ENCODE results near the gene PNP. TPM values are rescaled to one million over a fixed set of nuclear protein-coding genes. Genes with fewer than 3 reads are reported as not detected.

The PNP gene
- total and polyA plus RNA-seq, 2 donors (not counting 3 experiments of a cell fraction or from before 2014, with no cell fraction given) = 245 to 271 TPM

DNA sequence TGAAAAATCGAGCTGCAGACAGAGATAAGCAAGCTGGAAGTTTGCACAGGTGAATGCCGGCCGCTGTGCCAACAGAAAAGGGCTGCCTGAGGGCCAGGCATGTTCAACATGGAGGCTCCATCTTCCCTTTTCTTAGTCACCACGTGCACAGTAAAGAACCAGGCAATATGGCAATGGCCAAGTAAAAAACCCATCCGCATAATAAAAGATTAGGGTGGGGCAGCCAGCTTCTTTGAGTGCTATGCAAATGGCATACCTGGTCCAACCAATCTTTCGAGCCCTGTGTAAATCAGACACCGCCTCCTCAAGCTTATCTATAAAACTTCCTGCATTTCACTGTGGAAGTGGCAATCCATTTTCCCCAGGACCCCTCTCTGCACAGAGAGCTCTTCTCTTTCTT, 16.7 kb downstream of the PNP start:
- Histone ChIP-seq H3K27me3 (ENCODE audit: control insufficient read depth in 2 of 2, insufficient read depth in 2 of 2, low read length in 2 of 2) (peaks cover 0 to 2% of the 10 kb centered on the region in 2 experiments), H4K20me1 (replicated peaks; ENCODE audit: control insufficient read depth, extremely low read depth, insufficient read depth, low read length) (no peaks in the 10 kb centered on the region), H3K4me2 (ENCODE audit: insufficient read depth, low read length) (no peak overlapping the region), H3K9me1 (replicated peaks; ENCODE audit: control insufficient read depth, extremely low read depth, insufficient read depth, low read length) (no peaks in the 10 kb centered on the region), H3K36me3 (ENCODE audit: control insufficient read depth in 2 of 2, extremely low read depth in 1 of 2, insufficient read depth in 2 of 2, low read length in 2 of 2) (no peaks in the 10 kb centered on the region), H3K4me3 (replicated peaks in 1 of 3; ENCODE audit: insufficient read depth in 1 of 3, low read depth in 1 of 3, low read length in 3 of 3) (no peak overlapping the region), H3K79me2 (ENCODE audit: control insufficient read depth, insufficient read depth, low read length) (no peaks in the 10 kb centered on the region), H3K4me1 (ENCODE audit: control insufficient read depth, extremely low read depth, insufficient read depth, low read length) (peaks cover 7% of the 10 kb centered on the region), H3K9me3 (replicated peaks; ENCODE audit: control insufficient read depth, insufficient read depth, low read length) (no peaks in the 10 kb centered on the region), H2AFZ (ENCODE audit: low read depth, low read length) (no peak overlapping the region), H3K9ac (replicated peaks; ENCODE audit: extremely low read depth, insufficient read depth, low read length) (no peak overlapping the region), H3K27ac (ENCODE audit: insufficient read depth, low read depth, low read length) (no peak overlapping the region)
- POLR2A ChIA-PET = no interaction called here
- DNase-seq (ENCODE audit: low read depth, low spot score) = no peak
- CTCF ChIA-PET = interaction anchor here (0.6 to 1.5 kb wide), 2 partner anchors 8 kb away, joined by 4 read pairs; no protein-coding TSS in a partner anchor
- no peak for TF ChIP-seq POLR2AphosphoS5 (IDR thresholded peaks at IDR 0.05; ENCODE audit: insufficient read depth, low read depth, low read length)
- TF ChIP-seq POLR2A (IDR thresholded peaks at IDR 0.05; ENCODE audit: low read depth, low read length) = no peak
- TF ChIP-seq JUN (IDR thresholded peaks at IDR 0.05; ENCODE audit: borderline replicate concordance, insufficient read depth, insufficient read length, low read depth) = no peak
- TF ChIP-seq, protein P1, sequence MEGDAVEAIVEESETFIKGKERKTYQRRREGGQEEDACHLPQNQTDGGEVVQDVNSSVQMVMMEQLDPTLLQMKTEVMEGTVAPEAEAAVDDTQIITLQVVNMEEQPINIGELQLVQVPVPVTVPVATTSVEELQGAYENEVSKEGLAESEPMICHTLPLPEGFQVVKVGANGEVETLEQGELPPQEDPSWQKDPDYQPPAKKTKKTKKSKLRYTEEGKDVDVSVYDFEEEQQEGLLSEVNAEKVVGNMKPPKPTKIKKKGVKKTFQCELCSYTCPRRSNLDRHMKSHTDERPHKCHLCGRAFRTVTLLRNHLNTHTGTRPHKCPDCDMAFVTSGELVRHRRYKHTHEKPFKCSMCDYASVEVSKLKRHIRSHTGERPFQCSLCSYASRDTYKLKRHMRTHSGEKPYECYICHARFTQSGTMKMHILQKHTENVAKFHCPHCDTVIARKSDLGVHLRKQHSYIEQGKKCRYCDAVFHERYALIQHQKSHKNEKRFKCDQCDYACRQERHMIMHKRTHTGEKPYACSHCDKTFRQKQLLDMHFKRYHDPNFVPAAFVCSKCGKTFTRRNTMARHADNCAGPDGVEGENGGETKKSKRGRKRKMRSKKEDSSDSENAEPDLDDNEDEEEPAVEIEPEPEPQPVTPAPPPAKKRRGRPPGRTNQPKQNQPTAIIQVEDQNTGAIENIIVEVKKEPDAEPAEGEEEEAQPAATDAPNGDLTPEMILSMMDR (IDR thresholded peaks at IDR 0.05; ENCODE audit: extremely low read depth in 1 of 2, insufficient read depth in 1 of 2, low read depth in 1 of 2, low read length in 2 of 2) = no peak
- no peak for TF ChIP-seq GATA2 (IDR thresholded peaks at IDR 0.05; ENCODE audit: insufficient read depth, insufficient read length, low read depth, low read length)
- TF ChIP-seq MYC (IDR thresholded peaks at IDR 0.05; ENCODE audit: low read depth, low read length) = no peak
- TF ChIP-seq EZH2 (IDR thresholded peaks at IDR 0.05; ENCODE audit: borderline replicate concordance, low read depth, low read length, severe bottlenecking) = no peak
- no peak for TF ChIP-seq MAX (IDR thresholded peaks at IDR 0.05; ENCODE audit: insufficient read depth, insufficient read length)
- TF ChIP-seq FOS (IDR thresholded peaks at IDR 0.05; ENCODE audit: borderline replicate concordance, insufficient read depth, low read length) = no peak
- dilution Hi-C loops (cut with MboI; ENCODE audit: extremely low pct_ligation_motif_present, low sequenced_read_pairs) (no loop called here), intact Hi-C loops (cut with micrococcal nuclease) (no loop called here)
- FAIRE-seq = no peak
- BruUV-seq (replicated peaks) = no TSS peak
